DOHH2 (cell line): ENCODE measurements around the gene MRPL34.

Experiments
- EZH2phosphoT487 ChIP-seq: fragments of 200-600 bp; sonication (generic); IDR thresholded peaks from 2 replicates; pipeline ENCODE4 v1.6.1; 2017; ENCODE audit warnings: borderline replicate concordance, mild to moderate bottlenecking, antibody characterized with exemption, low read length, moderate library complexity, mixed read lengths
- TF ChIP-seq, protein P1 (sequence below): fragments of 200-600 bp; sonication (generic); IDR thresholded peaks from one replicate; pipeline ENCODE4 v1.5.1; 2014; ENCODE audit warnings: antibody characterized with exemption, mild to moderate bottlenecking, low read depth, low read length; ENCODE audit not compliant: poor library complexity, severe bottlenecking

DNA sequence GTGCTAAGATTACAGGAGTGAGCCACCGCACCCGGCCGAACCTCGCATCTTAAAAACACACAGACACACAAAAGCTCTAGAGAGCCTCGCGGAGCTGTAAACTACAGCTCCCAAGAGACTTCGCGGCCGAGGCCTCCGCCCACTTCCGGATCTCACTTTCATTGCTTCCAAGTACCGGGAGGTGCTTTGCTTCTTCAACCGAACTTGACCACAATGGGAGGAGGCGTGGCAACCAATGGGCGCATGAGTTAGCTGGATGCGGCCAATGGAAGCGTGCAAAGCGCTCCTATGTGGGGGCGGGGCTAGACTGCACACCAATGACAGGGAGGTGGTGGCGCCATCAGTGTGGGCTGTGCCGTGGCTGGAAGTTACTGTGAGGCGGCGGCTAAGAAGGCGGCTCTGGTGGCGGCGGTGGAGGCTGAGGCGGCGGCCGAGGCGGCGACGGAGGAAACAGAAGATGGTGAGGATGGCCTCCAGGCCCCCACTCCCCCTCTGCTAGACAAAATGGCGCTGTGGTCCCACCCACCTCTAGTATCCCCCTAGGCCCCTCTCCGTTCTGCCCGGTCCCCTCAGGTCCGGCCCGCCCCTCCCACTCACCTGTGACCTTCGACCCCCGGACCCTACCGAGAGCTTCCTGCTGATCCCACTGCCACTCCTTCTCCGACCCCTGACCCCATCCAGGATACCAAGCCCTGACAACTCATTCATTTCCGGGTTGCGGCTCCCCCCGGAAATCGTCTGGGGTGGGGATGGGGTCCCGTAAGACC lies 3.7 kb downstream of the MRPL34 start, which contains the start of gene DDA1:
- TF ChIP-seq, protein P1, sequence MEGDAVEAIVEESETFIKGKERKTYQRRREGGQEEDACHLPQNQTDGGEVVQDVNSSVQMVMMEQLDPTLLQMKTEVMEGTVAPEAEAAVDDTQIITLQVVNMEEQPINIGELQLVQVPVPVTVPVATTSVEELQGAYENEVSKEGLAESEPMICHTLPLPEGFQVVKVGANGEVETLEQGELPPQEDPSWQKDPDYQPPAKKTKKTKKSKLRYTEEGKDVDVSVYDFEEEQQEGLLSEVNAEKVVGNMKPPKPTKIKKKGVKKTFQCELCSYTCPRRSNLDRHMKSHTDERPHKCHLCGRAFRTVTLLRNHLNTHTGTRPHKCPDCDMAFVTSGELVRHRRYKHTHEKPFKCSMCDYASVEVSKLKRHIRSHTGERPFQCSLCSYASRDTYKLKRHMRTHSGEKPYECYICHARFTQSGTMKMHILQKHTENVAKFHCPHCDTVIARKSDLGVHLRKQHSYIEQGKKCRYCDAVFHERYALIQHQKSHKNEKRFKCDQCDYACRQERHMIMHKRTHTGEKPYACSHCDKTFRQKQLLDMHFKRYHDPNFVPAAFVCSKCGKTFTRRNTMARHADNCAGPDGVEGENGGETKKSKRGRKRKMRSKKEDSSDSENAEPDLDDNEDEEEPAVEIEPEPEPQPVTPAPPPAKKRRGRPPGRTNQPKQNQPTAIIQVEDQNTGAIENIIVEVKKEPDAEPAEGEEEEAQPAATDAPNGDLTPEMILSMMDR: no peak
- no peak for TF ChIP-seq EZH2phosphoT487
